ENCODE data around the gene POPDC3. TPM values are rescaled to one million over a fixed set of nuclear protein-coding genes. Genes with fewer than 3 reads are reported as not detected.

Gene POPDC3
- total RNA-seq, 1 experiment from 2014 or later: 0.70 TPM

DNA sequence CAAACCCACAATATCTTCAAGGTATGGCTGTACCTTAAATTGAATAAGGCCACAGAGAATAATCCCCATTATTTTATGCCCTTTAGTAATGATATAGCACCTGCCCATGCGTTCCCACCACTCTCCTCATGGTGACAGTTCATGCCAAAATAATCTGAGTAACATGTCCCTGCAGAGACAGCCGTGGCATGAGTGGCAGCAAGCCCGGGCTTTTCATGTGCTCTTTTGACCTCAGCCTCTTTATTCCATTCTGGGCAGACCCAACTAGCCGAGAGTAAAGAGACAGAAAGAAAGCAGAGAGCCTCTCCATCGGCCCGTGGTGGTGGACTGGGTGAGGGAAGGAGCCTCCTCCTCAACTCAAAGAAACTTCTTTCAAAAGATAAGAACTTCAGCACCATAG is 19.9 kb upstream of the POPDC3 start:
- H3K4me3 ChIP-seq (ENCODE audit: low read depth, low read length): no peak overlapping the region
- no peaks in the 10 kb centered on the region for H3K36me3 ChIP-seq (ENCODE audit: control insufficient read depth, insufficient read depth, low read length)
- no TSS peak for BruUV-seq (replicated peaks)
- no peaks in the 10 kb centered on the region for H3K4me1 ChIP-seq
- intact Hi-C loops (cut with micrococcal nuclease; ENCODE audit: unreplicated experiment): no loop called here
- H3K9me3 Mint-ChIP-seq (ENCODE audit: unreplicated experiment): no peaks in the 10 kb centered on the region
- no peak overlapping the region for H3K4me3 Mint-ChIP-seq (ENCODE audit: unreplicated experiment)
- no peaks in the 10 kb centered on the region for H3K27me3 ChIP-seq (replicated peaks; ENCODE audit: control insufficient read depth, insufficient read depth, low read length)
- no peaks in the 10 kb centered on the region for H3K36me3 Mint-ChIP-seq (ENCODE audit: insufficient read depth, unreplicated experiment)
- no peak for DNase-seq
- H3K27ac Mint-ChIP-seq (ENCODE audit: unreplicated experiment): no peak overlapping the region
- peaks cover 2% of the 10 kb centered on the region for H3K27me3 Mint-ChIP-seq (ENCODE audit: insufficient read depth, unreplicated experiment)
- TF ChIP-seq, protein P1, sequence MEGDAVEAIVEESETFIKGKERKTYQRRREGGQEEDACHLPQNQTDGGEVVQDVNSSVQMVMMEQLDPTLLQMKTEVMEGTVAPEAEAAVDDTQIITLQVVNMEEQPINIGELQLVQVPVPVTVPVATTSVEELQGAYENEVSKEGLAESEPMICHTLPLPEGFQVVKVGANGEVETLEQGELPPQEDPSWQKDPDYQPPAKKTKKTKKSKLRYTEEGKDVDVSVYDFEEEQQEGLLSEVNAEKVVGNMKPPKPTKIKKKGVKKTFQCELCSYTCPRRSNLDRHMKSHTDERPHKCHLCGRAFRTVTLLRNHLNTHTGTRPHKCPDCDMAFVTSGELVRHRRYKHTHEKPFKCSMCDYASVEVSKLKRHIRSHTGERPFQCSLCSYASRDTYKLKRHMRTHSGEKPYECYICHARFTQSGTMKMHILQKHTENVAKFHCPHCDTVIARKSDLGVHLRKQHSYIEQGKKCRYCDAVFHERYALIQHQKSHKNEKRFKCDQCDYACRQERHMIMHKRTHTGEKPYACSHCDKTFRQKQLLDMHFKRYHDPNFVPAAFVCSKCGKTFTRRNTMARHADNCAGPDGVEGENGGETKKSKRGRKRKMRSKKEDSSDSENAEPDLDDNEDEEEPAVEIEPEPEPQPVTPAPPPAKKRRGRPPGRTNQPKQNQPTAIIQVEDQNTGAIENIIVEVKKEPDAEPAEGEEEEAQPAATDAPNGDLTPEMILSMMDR (IDR thresholded peaks at IDR 0.05; ENCODE audit: insufficient read depth in 1 of 2, low read depth in 1 of 2, low read length in 1 of 2, severe bottlenecking in 1 of 2, unreplicated experiment in 1 of 2): no peak
- no peaks in the 10 kb centered on the region for H3K9me3 ChIP-seq
- H3K4me1 Mint-ChIP-seq (ENCODE audit: low read depth, unreplicated experiment): no peaks in the 10 kb centered on the region
- ChIA-PET CTCF (no interaction called here), POLR2A (no interaction called here)

DNA sequence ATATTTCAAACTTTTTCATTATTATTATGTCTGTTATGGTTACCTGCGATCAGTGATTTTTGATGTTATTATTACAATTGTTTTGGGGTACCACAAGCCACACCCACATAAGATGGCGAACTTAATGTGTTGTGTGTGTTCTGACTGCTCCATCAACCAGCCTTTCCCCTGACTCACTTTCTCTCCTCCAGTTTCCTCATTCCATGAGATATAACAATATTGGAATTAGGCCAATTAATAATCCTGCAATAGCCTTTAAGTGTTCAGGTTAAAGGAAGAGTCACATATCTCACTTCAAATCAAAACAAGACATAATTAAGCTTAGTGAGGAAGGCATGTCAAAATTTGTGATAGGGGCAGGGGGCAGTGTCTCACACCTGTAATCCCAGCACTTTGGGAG is 16.3 kb upstream of the POPDC3 start:
- no TSS peak for BruUV-seq (replicated peaks)

DNA sequence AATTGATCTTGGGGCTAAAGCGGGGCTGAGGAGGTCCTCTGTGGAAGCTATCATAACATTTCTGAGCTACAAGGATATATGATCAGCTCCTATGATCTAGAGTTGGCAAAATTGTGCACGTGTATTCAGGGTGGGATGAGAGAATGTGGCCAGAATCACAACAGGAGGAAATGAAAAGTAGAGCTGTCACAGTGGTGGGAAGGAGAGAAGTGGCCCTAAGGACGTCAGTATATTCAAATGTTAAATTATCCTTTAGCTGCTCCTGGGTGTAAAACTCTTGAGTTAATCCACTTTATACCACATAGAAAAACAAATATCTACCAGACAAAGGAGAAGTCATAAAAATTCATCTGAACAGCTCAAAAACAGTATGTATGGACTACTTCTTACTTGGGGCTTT is 14.8 kb upstream of the POPDC3 start:
- Mint-ChIP-seq H3K4me1 (ENCODE audit: low read depth, unreplicated experiment) (no peaks in the 10 kb centered on the region), H3K36me3 (ENCODE audit: insufficient read depth, unreplicated experiment) (no peaks in the 10 kb centered on the region), H3K27ac (ENCODE audit: unreplicated experiment) (no peak overlapping the region), H3K4me3 (ENCODE audit: unreplicated experiment) (no peak overlapping the region), H3K9me3 (ENCODE audit: unreplicated experiment) (no peaks in the 10 kb centered on the region), H3K27me3 (ENCODE audit: insufficient read depth, unreplicated experiment) (peaks cover 2% of the 10 kb centered on the region)
- no peaks in the 10 kb centered on the region for H3K4me1 ChIP-seq
- intact Hi-C loops (cut with micrococcal nuclease; ENCODE audit: unreplicated experiment): no loop called here
- DNase-seq: no peak
- ChIA-PET CTCF (interaction anchor here (0.6 kb wide), 1 partner anchor 30 kb away, joined by 3 read pairs; no protein-coding TSS in a partner anchor), POLR2A (no interaction called here)
- BruUV-seq (replicated peaks): no TSS peak
- TF ChIP-seq, protein P1 (IDR thresholded peaks at IDR 0.05; ENCODE audit: insufficient read depth in 1 of 2, low read depth in 1 of 2, low read length in 1 of 2, severe bottlenecking in 1 of 2, unreplicated experiment in 1 of 2): no peak
- no peaks in the 10 kb centered on the region for H3K9me3 ChIP-seq
- no peaks in the 10 kb centered on the region for H3K27me3 ChIP-seq (replicated peaks; ENCODE audit: control insufficient read depth, insufficient read depth, low read length)
- H3K4me3 ChIP-seq (ENCODE audit: low read depth, low read length): no peak overlapping the region
- H3K36me3 ChIP-seq (ENCODE audit: control insufficient read depth, insufficient read depth, low read length): no peaks in the 10 kb centered on the region

More for the DNA sequence above, 16.3 kb upstream of the POPDC3 start:
- no peaks in the 10 kb centered on the region for H3K27me3 ChIP-seq (replicated peaks; ENCODE audit: control insufficient read depth, insufficient read depth, low read length)
- Mint-ChIP-seq H3K9me3 (ENCODE audit: unreplicated experiment) (no peaks in the 10 kb centered on the region), H3K36me3 (ENCODE audit: insufficient read depth, unreplicated experiment) (no peaks in the 10 kb centered on the region), H3K4me1 (ENCODE audit: low read depth, unreplicated experiment) (no peaks in the 10 kb centered on the region), H3K4me3 (ENCODE audit: unreplicated experiment) (no peak overlapping the region), H3K27me3 (ENCODE audit: insufficient read depth, unreplicated experiment) (peaks cover 2% of the 10 kb centered on the region), H3K27ac (ENCODE audit: unreplicated experiment) (no peak overlapping the region)
- ChIA-PET POLR2A (no interaction called here), CTCF (no interaction called here)
- intact Hi-C loops (cut with micrococcal nuclease; ENCODE audit: unreplicated experiment): no loop called here
- no peak for DNase-seq
- H3K9me3 ChIP-seq: no peaks in the 10 kb centered on the region
- H3K4me3 ChIP-seq (ENCODE audit: low read depth, low read length): no peak overlapping the region
- H3K36me3 ChIP-seq (ENCODE audit: control insufficient read depth, insufficient read depth, low read length): no peaks in the 10 kb centered on the region
- no peaks in the 10 kb centered on the region for H3K4me1 ChIP-seq
- TF ChIP-seq, protein P1 (IDR thresholded peaks at IDR 0.05; ENCODE audit: insufficient read depth in 1 of 2, low read depth in 1 of 2, low read length in 1 of 2, severe bottlenecking in 1 of 2, unreplicated experiment in 1 of 2): no peak

All from Caco-2 (cell line).